ENCODE results near the gene SNORC.

Gene SNORC

GRCh38 chr2:232870018-232870765 is at the start of gene SNORC:
Gene SNORC, plus strand, starts transcription at chr2:232870264. Its CDS starts 78 bp downstream, at chr2:232870342.
- Histone ChIP-seq H3K36me3 (no peaks in the 10 kb centered on the region), H3K4me3 (ENCODE audit: low read depth in 1 of 2, low read length in 1 of 2) (no peak within 1 kb of the TSS), H3K27ac (no peak within 1 kb of the TSS), H3K4me1 (ENCODE audit: control insufficient read depth in 1 of 2, insufficient read depth in 1 of 2, low read depth in 1 of 2, low read length in 1 of 2) (no peaks in the 10 kb centered on the region), H3K27me3 (peaks cover 11% of the 10 kb centered on the region), H3K9me3 (no peaks in the 10 kb centered on the region)
- TF ChIP-seq CTCF (IDR thresholded peaks at IDR 0.05), result no peak

GRCh38 chr2:232829988-232830387 is 40.1 kb upstream of the SNORC start:
- Histone ChIP-seq H3K9me3 (no peaks in the 10 kb centered on the region), H3K36me3 (peaks cover 24% of the 10 kb centered on the region), H3K4me1 (ENCODE audit: control insufficient read depth in 1 of 2, insufficient read depth in 1 of 2, low read depth in 1 of 2, low read length in 1 of 2) (no peaks in the 10 kb centered on the region), H3K4me3 (ENCODE audit: low read depth in 1 of 2, low read length in 1 of 2) (no peak overlapping the region), H3K27me3 (no peaks in the 10 kb centered on the region), H3K27ac (no peak overlapping the region)
- TF ChIP-seq CTCF (IDR thresholded peaks at IDR 0.05), result no peak

- Histone ChIP-seq H3K27me3 (no peaks in the 10 kb centered on the region), H3K4me3 (ENCODE audit: low read depth in 1 of 2, low read length in 1 of 2) (no peak overlapping the region), H3K36me3 (peaks cover 30% of the 10 kb centered on the region), H3K27ac (no peak overlapping the region), H3K4me1 (ENCODE audit: control insufficient read depth in 1 of 2, insufficient read depth in 1 of 2, low read depth in 1 of 2, low read length in 1 of 2) (peaks cover 0 to under 1% of the 10 kb centered on the region in 2 experiments), H3K9me3 (no peaks in the 10 kb centered on the region)
- no peak for TF ChIP-seq CTCF (IDR thresholded peaks at IDR 0.05)
Observed at GRCh38 chr2:232831496-232831895, 38.6 kb upstream of the SNORC start.

- Histone ChIP-seq H3K4me1 (ENCODE audit: control insufficient read depth in 1 of 2, insufficient read depth in 1 of 2, low read depth in 1 of 2, low read length in 1 of 2) (peaks cover 22 to 24% of the 10 kb centered on the region in 2 experiments), H3K27ac (no peak overlapping the region), H3K27me3 (no peaks in the 10 kb centered on the region), H3K36me3 (peaks cover 30% of the 10 kb centered on the region), H3K9me3 (no peaks in the 10 kb centered on the region), H3K4me3 (ENCODE audit: low read depth in 1 of 2, low read length in 1 of 2) (no peak overlapping the region)
- no peak for TF ChIP-seq CTCF (IDR thresholded peaks at IDR 0.05)
Observed at GRCh38 chr2:232833830-232834229, 36.2 kb upstream of the SNORC start.

- no peak overlapping the region for H3K4me3 ChIP-seq (ENCODE audit: low read depth in 1 of 2, low read length in 1 of 2)
- no peaks in the 10 kb centered on the region for H3K27me3 ChIP-seq
- H3K27ac ChIP-seq, result no peak overlapping the region
- H3K9me3 ChIP-seq, result no peaks in the 10 kb centered on the region
- peaks cover 30% of the 10 kb centered on the region for H3K36me3 ChIP-seq
- no peak for TF ChIP-seq CTCF (IDR thresholded peaks at IDR 0.05)
- peaks cover 42 to 43% of the 10 kb centered on the region in 2 experiments for H3K4me1 ChIP-seq (ENCODE audit: control insufficient read depth in 1 of 2, insufficient read depth in 1 of 2, low read depth in 1 of 2, low read length in 1 of 2)
Observed at GRCh38 chr2:232835687-232836208, 34.3 kb upstream of the SNORC start.
